ENCODE data around the gene FAM83E.
A peak's percentile ranks its signal among the peaks of the same experiment; 100 is the strongest.

FAM83E gene

DNA sequence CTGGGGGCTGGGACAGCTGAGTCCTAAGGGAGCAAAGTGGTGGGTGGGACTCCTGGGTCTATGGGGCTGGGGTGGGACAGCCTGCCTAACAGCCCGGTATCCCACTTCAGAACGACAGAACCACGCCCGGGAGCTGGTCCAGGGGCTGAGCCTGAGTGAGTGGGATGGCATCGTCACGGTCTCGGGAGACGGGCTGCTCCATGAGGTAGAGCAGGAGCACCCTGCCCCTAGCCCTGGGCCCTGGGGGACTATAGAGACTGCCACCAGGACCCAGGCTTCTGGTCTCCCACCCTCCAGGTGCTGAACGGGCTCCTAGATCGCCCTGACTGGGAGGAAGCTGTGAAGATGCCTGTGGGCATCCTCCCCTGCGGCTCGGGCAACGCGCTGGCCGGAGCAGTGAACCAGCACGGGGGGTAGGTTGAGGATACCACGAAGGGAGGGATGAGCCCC lies 13.0 kb upstream of the FAM83E start:
- no peak for DNase-seq

DNA sequence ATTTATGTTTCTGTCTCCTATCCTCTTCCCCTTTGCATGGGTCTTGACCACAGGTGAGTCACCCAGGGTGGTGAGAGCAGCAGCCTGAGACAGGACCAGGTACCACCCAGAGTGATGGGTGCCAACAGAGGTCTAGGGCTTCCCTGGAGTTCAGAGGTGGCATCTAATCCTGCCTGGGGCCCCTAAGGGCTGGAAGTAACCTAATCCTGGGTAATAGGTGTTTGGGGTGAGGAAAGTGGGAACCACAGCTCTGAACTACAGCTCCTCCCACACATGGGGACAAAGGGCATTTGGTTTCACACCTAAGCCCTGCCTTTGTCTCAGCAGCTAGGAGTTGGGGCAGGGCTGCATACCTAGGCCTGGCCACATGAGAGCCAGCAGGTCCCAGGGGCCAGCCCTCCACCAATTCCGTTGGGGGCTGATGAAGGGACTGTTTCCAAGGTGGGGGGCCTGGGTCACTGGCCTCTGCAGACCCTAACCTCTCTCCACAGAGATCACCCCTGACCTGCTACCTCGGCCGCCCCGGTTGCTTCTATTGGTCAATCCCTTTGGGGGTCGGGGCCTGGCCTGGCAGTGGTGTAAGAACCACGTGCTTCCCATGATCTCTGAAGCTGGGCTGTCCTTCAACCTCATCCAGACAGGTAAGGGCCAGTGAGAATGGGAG lies 12.5 kb upstream of the FAM83E start:
- no peak for DNase-seq

DNA sequence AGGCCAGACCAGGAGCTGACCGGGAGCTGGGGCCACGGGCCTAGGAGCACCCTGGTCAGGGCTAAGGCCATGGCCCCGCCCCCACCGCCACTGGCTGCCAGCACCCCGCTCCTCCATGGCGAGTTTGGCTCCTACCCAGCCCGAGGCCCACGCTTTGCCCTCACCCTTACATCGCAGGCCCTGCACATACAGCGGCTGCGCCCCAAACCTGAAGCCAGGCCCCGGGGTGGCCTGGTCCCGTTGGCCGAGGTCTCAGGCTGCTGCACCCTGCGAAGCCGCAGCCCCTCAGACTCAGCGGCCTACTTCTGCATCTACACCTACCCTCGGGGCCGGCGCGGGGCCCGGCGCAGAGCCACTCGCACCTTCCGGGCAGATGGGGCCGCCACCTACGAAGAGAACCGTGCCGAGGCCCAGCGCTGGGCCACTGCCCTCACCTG lies 11.0 kb upstream of the FAM83E start:
- DNase-seq, result no peak

DNA sequence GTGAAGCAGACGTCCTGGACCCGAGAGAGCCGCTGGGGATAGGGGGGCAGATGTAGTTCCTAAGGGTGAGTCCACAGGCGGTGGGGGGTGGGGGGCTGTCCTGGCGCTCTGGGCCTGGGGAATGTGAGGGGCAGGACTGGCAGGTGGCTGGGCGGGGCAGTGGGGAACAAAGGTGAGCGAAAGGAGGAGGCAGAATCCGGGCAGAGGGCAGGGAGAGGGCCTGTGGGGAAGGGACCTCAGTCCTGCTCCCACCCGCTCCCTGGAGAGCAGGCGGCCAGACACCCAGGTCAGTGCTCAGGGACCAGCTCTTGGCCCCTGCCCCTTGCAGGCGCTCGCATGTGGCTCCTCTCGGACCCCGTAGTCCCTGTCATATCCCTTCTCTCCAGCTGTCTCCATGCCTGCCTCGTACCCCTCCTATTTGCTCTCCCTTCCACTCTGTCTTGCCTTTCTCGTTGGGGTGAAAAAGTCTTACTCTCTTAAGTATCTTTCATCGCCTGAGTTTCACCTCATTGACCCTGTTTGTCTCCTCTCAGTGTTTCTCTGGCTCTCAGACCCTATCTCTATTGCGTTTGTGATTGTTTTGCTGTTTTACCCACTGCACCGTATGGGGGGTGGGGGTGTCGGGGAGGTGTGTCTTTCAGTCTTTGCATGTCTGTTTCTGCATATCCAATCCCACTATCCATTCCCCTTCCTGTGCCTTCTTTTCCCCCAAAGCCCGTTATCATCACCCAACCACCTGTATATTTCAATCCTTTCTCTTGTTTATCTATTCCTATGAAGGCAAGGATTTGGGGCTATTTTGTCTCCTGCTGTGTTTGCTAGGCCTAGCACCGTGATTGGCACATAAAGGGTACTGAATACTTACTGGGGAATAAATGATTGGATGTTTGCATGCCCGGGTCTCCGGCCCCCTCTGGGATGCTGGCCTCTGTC lies 10.2 kb upstream of the FAM83E start:
- DNase-seq, result no peak

DNA sequence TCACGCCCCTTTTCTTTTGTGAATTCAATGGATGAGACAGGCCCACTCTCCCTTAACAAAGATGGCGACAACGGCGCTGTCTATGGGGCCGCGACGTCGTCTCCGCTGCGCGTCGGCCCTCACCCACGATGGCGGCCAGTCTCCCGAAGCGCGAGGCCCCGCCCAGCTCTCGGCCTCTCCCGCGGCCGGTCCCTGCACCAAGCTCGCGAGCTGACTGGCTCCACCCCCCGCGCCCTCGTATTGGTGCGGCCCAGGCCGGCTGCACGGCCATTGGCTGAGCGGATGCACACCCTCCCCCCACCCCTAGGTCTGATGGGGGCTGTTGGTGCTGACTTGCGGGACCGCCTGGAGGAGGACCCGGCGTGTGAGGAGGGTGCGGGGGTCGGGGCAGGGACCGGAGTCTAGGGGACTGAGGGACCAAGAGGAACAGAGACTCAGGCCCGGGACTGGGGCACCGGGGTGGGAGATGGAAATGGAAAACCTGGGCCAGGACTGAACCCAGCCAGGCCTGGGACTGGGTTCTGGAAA lies 9.3 kb upstream of the FAM83E start:
- peak; percentile 98 for DNase-seq

DNA sequence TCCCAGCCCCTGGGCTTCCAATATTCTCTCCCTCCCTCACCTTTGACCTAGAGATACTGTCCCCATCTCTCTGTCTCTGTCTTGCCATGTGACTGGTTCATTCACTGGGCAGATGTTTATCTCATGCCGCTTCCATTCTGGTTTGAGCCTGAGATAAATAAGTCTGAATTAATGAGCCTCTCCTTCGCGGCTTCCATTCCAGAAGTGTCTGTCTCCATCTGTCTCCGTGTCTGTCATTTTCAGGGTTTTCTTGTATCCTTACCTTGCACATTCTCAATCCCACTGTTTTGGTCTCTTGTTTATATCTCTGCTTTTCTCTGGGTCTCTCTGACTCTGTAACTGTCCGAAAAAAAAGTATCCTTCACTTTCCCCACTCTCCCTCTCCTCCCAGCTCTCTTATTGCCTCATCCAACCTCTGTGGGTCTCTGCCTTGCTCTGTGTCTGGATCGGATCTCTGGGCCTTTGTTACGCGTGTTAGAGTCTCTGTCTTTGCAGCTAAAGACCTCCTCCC lies 8.7 kb upstream of the FAM83E start:
- DNase-seq, result no peak

DNA sequence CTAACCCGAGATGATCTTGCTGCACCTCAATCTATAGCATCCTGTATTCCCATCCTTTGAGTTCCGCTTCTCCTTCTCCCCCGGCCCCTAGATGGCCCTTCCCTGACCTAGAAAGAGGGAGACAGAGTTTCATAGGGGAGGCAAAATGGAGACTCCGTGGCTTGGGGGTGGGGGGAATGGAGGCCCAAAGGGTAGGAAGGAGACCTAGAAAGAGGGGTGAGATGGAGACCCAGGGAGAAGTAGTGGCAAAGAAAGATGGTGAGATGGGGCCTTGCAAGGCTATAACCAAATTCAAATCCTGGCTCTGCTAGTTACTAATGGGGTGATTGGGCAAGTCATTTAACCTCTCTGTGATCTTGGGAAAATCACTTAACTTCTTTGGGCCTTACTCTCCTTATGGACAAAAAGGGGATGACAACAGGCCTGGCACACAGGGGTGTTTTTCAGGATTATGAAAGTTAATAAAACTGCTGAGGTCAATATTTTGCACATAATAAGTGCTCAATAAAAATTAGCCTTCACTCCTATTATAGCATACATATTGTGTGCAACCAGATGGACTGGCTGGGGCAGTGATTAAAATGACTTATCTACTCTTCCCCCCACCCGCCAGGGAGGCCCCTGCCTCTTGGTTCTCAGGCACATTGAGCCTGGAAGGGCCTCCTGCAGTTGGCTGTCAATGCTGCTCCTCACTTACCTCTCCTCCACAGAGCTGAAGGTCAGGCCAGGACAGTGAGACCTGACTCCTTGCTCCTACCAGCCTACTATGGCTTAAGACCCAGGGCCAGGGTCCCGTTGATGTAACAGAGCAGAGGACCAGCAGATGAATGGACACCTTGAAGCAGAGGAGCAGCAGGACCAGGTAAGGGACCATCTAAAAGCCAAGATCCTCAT lies 5.1 kb upstream of the FAM83E start:
- no peak for DNase-seq

DNA sequence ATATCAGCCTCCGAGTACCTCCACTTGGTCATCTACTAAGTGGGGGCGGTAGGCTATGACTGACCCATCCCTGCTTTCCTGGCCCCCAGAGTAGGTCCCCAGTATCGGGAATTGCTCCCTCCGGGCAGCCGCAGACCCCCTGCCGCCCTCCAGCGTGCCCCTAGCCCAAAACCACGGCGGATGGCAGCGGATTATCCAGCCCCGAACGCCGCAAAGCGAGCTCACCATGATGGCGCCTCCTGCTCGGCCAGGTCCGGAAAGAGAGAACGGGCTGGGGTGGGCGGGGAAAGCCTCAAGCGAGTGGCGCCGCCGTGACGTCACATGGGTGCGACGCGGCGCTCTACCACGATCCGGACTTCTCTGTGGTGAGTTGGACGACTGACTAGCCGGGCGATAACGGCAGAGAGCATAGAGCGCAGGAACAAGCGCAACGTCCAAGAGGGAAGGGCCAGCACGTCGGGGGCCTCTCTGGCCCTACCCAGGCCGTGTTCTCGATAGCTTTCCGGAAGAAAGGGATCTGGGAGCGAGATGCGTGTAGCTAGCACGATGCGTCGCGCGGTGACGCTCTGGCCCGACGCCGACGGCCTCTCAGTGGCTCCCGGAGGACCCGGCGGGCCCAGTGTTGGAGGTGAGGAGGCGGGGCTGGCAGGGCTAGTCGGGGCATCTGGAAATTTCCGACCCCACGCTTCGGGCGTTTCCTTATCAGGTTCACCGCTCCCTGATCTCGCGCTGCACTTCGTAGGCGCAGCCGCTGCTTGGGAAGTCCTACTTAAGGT lies 4.2 kb upstream of the FAM83E start, which contains the start of the genes RPL18 and SPHK2:
TSS of gene RPL18 (minus strand) at position 263 of the 776 bp plus-strand sequence. CDS start at position 228, 35 bp downstream.
TSS of gene SPHK2 (plus strand) at position 591 of the 776 bp plus-strand sequence. CDS start 1,009 bp downstream, outside the sequence.
- DNase-seq, result peak; percentile 98

DNA sequence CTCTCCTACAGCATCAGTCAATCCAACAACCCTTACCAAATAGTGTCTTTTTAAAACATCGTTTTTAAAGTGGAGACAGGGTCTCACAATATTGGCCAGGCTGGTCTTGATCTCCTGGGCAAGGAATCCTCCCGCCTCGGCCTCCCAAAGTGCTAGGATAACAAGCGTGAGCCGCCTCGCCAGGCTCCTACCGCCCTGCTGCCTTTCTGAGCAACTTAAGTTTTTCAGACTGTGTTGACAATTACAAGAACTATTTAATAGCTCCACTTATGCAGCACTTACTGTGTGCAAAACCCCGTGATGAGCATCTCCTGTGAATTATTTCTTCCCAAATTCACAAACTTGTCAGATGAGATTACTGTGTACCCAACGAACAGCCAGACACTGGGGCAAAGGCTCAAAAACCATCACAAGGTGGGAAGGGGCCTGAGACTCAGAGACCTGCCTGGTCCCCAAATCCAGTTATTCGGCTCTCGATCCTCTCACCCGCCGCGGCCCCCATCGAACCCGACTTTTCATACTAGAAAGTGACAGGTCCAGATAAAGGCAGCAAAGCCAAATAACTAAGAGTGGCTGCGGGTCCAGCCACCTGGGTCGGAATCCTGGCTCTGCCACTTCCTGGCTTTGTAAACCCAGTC lies 3.5 kb upstream of the FAM83E start:
- DNase-seq, result no peak

DNA sequence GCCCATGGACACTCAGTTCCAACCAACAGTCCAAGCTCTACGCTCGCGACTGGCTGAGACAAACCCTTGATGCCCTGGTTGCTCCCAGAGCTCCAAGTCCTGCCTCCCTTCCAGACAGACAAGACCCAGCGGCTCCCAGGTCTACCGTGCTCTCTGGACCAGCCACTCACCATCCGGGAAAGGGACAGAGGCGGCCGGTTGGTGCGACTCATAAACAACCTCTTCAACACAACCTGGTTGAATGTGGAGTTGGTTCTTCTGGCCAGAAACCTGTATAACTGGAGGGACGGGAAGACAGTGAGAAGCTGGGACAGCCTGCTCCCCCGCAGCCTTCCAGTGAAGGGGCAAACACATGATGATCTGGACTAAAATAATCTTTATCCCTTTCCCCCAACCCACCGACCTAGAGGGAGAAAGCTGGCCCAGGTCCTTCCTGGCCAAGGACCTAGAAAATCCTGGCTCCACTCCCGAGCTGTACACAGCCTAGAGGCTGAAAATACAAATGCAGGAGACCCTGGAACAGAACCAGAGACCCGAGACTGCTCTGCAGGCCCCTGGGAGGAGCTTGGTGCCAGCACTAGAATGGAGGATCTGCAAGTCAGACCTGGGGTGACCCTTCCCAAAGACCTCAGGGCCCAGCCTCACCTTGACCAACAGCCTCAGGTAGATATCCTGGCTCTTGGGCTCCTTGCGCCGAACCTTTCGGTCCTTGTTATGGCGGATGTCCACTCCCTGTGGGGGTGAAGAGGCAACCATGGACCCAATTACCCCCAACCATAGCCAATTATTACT lies 2.5 kb upstream of the FAM83E start:
- DNase-seq, result no peak

DNA sequence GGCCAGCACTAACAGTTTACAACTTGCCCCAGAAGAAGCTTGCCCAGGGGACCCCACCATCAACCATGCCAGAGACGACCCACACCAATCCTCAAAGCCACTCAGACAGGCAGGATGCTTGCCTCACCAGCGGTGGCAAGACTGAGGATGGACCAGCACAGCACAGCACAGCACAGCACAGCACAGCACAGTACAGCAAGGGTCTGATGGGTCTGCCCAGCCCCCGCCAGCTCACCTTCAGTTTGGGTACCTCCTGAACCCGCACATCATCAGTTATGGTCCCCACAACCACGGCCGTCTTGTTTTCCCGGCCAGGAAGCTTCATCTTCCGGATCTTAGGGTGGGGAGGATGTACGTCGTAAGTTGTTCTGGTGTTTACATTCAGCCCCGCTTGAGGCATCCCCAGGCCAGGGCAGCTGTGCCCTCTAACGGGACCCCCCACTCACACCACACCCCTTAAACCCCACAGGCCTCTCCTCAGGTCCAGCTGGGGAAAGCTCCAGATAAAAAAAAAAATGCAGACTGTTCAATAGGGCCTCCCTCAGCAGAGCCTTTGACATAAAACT lies 1.7 kb upstream of the FAM83E start:
- DNase-seq, result no peak

DNA sequence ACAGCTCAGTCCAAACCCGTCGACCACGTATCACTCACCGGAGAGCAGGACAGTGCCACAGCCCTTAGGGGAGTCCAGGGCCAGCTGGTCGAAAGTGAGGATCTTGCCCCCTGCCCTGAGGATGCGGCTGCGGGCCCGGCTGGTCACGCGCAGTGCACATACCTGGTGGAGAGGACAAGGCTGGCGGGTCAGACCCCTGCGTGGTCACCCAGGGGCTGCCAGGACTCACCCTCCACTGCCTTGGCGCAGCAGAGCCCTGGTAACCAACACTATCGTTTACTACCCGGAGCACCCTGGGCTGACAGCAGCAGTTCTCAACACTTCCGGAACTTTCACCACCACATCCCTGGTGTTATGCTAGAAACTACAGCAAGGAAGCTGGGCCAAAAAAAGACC lies 1.2 kb upstream of the FAM83E start:
- no peak for DNase-seq

DNA sequence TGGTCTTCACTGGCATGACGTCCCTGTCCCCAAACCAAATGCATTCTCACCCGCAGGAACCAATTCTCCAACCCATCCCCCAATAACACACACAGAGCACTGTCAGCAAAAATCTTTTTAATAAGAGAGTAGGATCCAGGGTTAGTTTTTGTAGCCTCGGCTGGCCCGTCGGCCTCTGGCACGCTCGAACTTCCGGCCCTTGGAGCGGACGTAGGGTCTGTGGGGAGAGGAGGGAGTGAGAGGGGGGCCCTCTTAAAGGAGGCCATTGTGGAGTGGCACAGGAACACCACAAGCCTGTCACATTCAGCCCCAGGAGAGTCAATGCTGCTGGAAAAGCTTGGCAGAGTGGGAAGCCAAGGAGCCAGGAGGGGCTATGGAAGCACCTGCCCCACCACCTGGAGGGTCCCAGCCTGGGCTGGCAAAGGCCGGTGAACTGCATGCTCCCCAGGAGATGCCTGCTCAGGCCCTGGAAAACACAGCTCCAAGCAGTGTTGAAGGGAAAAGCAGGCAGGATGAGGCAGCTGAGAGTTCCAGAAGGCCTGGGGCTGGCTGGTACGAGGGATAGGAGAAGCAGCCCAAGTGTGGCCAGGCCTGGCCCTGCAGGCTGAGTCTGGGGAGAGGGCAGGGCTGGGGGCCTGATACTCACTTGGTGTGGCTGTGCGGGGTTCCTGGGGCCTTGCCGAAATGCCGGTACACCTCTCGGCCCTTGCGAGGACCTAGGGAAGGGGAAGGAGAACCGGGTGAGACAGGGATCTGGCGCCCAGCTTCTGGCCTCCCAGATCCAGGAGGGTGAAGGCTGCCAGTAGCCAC lies 560 bp upstream of the FAM83E start:
- peak; percentile 54 for DNase-seq

DNA sequence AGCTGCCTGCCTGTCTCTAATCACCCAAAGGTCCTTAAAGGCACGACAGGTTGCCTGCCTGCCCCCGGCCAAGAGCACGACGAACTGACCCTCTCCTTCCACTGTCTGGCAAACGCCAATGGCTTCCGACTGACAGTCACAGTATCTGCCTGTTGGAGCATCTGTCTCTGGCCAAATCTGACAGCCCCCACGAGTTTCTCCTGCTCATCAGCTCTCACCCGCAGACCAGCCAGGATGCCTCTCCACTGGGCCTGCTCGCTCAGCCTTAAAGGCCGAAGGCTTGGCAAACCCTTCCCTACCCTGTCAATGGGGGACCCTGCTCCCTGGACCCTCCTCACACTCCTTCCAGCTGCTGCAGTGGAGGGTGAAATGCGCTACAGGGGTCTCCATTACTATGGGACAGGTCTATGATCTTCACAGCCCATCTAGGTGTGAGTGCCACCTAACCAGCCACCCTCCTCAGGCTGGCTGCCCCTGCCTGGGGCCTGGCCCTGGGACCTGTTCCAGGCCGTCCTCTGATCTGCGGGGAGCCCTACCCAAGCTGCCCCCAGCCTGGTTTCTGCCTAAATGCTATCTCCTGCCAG lies 932 bp downstream of the FAM83E start:
- DNase-seq, result peak; percentile 80

DNA sequence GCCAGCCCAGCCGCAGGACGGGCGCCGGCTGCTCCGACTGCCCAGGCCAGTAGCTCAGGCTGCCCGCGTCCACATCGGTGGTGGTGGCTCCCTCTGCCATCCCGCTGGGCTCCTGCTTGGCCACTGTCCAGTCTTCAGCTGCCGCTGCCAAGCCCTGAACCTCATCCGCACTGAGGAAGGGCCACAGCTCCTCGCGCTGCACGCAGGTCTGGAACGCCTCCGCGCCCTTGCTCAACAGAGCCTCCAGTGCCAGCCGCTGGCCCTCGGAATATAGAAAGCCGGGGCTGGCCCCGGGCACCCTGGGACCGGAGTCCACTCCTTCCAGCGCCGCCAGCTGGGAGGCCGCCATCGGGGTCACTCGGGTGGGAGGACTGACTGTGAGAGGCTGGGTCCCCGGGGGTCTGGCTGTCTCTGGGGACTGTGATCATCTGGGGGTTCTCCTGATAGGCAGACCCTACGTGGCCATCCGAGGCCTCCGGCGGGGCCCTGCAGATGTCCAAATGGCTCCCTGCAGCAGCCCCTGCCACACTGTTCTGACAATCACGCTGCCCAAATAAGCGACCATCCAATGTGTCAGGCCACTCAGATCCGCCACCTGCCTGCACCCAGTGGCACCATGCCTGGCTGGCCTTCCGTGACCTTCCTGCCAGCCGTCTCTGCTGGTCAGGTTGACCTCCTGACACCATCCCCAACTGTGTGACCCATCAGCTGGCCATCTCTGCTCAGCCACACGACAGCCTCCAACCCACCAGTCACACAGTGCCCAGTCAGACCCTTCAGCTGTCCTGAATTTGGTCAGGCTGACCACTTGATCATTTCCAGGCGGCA lies 1.6 kb downstream of the FAM83E start:
- peak; percentile 76 for DNase-seq

DNA sequence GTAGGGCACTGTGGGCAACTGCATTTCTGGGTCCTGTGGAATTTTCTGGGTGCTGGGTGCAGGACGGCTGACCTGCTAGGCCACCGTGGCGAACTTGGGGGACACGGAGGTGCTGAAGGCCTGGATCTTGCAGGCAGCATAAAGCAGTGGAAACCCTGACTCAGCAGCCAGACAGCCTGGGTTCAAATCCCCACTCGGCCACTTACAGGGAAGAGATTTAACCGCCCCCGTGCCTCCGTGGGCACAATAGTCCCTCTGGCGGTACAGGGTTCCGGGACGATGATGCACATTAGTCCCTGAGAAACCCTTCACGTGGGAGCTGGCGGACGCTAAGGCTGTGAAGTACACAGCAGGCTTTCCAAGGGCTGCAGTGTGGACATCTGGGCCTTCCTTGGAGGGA lies 3.0 kb downstream of the FAM83E start:
- no peak for DNase-seq

DNA sequence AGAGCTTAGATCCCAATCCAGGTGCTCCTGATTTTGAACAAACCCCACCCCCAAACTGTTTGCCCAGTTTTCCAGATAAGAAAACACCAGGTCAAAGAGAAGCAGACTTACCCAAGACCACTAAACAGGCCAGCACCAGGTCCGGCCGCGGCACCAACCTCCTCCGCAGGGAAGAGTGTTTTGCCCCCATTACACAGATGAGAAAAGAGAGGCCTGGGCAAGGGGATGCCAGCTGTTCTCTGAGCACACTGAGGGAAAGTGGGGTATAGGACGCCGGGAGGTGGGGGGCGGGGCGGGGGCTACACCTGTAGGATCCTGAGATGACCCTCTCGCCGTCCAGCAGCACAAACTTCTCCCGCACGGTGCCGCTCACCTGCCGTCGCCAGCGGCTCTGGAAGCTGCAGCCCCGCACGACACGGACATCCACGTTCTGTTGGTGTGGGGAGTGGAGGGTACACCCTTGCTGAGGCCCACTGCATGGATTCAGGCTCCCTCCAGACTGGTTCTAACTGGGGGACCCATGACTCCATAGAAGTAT lies 5.2 kb downstream of the FAM83E start:
- DNase-seq, result no peak

Measured in activated CD8-positive, alpha-beta memory T cell treated with anti-CD3 and anti-CD28 coated beads, Interleukin-2, amount 50 U/mL, for 48 hours (primary cell).